Stimulated activated CD4-positive, alpha-beta T cell treated with anti-CD3 and anti-CD28 coated beads, Interleukin-2, amount 100 ng/mL, for 24 hours (primary cell): ENCODE measurements around the gene CFAP141.

ENCODE experiments used
- DNase-seq, 2 donors: peaks; one replicate each; pipeline ENCODE4 v3.0.0-alpha.2; 2020

CFAP141 gene

GRCh38 chr1:154170547-154171222, 35.4 kb downstream of the CFAP141 start:
- DNase-seq: peak; percentile 43 to 75

- DNase-seq: no peak
Observed at GRCh38 chr1:154167461-154167860, 38.7 kb downstream of the CFAP141 start.

- DNase-seq: no peak
Observed at GRCh38 chr1:154166207-154166606, 39.9 kb downstream of the CFAP141 start.

DNA sequence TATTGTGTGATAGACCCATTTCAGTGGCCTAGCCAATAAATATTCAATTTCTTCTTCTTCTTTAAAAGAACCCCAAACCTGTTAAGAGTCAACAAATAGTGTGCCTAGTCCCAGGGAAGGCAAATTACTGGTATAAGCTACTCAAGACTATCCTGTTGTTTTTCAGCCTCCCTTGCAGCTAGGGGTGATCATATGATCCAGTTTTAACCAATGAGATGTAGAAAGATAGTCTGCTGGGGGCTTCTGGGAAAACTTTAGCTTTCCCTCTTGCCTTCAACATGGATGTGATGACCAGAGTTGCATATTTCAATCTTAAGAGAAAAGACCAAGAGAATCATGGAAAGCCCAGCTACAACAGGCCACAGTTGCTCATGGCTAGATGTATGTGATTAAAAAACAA, 46.6 kb downstream of the CFAP141 start:
- no peak for DNase-seq

DNA sequence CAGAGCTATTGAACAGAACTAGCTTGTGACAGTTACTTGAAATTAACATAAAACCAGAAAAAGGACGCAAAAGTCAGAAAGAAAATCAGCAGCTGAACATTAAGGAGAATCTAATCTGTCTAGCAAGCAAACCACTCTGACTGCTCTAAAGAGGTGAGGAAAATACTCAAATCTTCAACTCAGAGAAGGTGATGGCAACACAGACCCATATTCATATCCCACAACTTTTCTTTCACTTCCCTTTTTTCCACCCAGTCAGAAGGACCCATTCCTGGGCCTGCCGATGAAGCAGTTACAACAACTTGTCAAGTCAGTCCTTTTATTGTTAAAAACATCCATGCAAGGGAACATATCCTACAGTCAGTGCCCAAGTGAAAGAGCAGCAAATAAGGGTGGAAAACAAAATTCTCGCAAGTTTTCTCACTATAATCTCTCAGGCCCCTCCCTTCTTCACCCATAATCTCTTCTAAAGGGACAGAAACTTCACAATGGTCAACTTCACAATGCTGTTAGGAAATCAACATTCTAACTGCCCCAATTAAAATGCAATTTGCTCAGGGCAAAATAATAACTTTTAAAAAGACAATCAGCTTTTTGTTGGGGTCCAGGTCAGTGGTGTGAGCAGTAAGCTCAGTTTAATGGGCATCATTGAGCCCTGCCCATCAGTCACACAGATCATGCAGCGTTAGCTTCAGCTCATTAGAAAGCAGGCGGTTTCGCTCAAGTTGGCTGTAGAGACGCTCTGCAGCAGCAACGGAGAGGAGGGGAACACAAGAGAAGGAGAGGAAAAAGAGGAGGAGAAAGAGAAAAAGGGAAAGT, 47.6 kb downstream of the CFAP141 start:
- DNase-seq: no peak

- DNase-seq: peak; percentile 55 to 70
Observed at GRCh38 chr1:154157520-154158306, 48.4 kb downstream of the CFAP141 start.

- no peak for DNase-seq
Observed at GRCh38 chr1:154155251-154155650, 50.9 kb downstream of the CFAP141 start.

DNA sequence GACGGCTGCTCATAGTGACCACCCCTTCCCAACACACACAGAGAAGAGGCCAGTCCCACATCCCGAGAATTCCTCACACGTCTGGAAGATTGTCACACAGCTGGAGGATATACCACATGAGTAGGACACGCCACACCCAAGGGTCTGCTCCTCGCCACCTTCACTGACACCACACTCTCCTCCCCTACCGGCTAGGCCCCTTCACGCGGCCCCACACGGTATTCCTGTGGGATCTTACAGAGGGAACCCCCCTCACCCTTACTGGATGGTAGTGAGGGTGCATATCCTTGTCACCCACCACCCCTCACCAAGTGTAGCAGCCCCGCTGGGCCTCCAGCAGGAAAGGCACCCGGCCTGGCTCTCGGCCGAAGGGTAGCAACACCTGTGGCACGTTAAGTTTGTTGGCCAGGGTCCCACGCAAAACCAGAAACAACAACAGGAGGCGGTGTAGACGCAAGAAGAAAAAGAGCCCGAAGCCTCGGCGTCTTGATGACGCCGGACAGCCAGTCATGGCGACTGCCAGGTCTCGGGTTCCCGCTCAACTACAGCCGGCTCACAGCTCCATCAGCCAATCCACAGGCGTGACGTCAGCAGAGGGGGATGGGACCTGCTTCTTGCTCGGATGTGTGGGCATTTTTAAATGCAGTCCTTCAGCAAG, 51.5 kb downstream of the CFAP141 start, which contains the start of gene NUP210L:
TSS of gene NUP210L (minus strand) at position 540 of the 658 bp plus-strand sequence.
- peak in 1 of 2 donors; percentile 5 for DNase-seq

DNA sequence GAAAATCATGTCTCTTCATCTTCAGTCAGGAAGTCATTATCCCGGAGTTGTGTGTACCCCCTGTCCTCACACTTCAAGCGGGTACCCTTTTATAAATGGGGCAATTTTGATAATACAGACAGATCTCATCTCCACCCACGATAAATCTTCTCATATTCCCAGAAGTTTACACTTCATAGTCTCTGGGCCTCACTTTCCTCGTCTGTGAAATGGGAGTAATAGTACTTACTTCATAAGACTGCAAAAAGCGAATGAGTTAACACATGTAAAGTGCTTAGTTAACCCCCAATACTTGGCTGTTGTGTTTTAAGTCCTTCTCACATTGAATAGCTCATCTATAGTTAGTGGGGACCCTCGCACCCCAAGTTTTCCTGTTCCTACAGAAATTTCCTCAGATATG, 52.1 kb downstream of the CFAP141 start:
- DNase-seq: no peak

GRCh38 chr1:154151311-154151710, 54.8 kb downstream of the CFAP141 start:
- no peak for DNase-seq
